Measurements from ENCODE around the gene STAG3. TPM values are rescaled to one million over a fixed set of nuclear protein-coding genes. Genes with fewer than 3 reads are reported as not detected.

STAG3 gene
- polyA plus RNA-seq, 3 donors, result 0.39 TPM; not detected in 1

- Histone ChIP-seq H3K36me3 (replicated peaks in 1 of 2; ENCODE audit: control insufficient read depth in 1 of 2, insufficient read depth in 2 of 2, low read length in 2 of 2) (no peaks in the 10 kb centered on the region), H3K79me2 (ENCODE audit: insufficient read depth, low read length) (no peaks in the 10 kb centered on the region), H3K9me3 (replicated peaks in 1 of 2; ENCODE audit: control insufficient read depth in 1 of 2, insufficient read depth in 1 of 2, low read length in 2 of 2) (peaks cover 0 to 6% of the 10 kb centered on the region in 2 donors), H3K27me3 (ENCODE audit: control insufficient read depth in 2 of 2, insufficient read depth in 2 of 2, low read length in 2 of 2) (peaks cover 30 to 57% of the 10 kb centered on the region in 2 donors), H3K4me2 (replicated peaks; ENCODE audit: extremely low read depth, low read length, poor library complexity, severe bottlenecking) (no peak overlapping the region), H3K27ac (ENCODE audit: low read depth in 1 of 2, low read length in 2 of 2) (no peak overlapping the region), H3K4me1 (ENCODE audit: control insufficient read depth in 1 of 2, insufficient read depth in 2 of 2, low read length in 2 of 2) (peaks cover 32 to 36% of the 10 kb centered on the region in 2 donors), H3K9ac (ENCODE audit: insufficient read depth, low read length, poor library complexity, severe bottlenecking) (no peak overlapping the region), H3K4me3 (replicated peaks in 1 of 3; ENCODE audit: low read depth in 2 of 3, low read length in 3 of 3) (no peak overlapping the region), H2AFZ (ENCODE audit: insufficient read depth, low read depth, low read length, poor library complexity, severe bottlenecking) (peak overlapping the region; percentile 41), H4K20me1 (ENCODE audit: insufficient read depth, low read length) (no peaks in the 10 kb centered on the region)
- H3K36me3 Mint-ChIP-seq, result peaks cover 4 to 14% of the 10 kb centered on the region in 2 donors
- H3K4me3 Mint-ChIP-seq, result peak overlapping the region in 1 of 2 donors; percentile 94
- peak overlapping the region in 2 of 7 donors; percentile 48 to 54 for H3K27ac Mint-ChIP-seq
- intact Hi-C loops (cut with micrococcal nuclease), result no loop called here
- peaks cover 37% of the 10 kb centered on the region for H3K4me1 Mint-ChIP-seq
- TF ChIP-seq CTCF (IDR thresholded peaks at IDR 0.05), result no peak
- H3K27me3 Mint-ChIP-seq (ENCODE audit: low read depth in 3 of 3), result peaks cover 59 to 84% (median 67%) of the 10 kb centered on the region in 3 donors
- H3K9me3 Mint-ChIP-seq, result peaks cover 0 to 20% (median 9%) of the 10 kb centered on the region in 7 donors
- 68% methylated on average over 13 of the region's 16 CpGs for WGBS (ENCODE audit: insufficient coverage)
- DNase-seq, result no peak
These were observed 11.3 kb upstream of the STAG3 start for GRCh38 chr7:100166317-100166940.

- no peak overlapping the region for H3K27ac ChIP-seq (ENCODE audit: low read depth in 1 of 2, low read length in 2 of 2)
- H3K4me1 Mint-ChIP-seq, result peaks cover 41% of the 10 kb centered on the region
- H3K79me2 ChIP-seq (ENCODE audit: insufficient read depth, low read length), result no peaks in the 10 kb centered on the region
- DNase-seq, result no peak
- peak overlapping the region; percentile 31 to 94 for H3K4me3 Mint-ChIP-seq
- peaks cover 64 to 86% (median 68%) of the 10 kb centered on the region in 3 donors for H3K27me3 Mint-ChIP-seq (ENCODE audit: low read depth in 3 of 3)
- peak overlapping the region; percentile 41 for H2AFZ ChIP-seq (ENCODE audit: insufficient read depth, low read depth, low read length, poor library complexity, severe bottlenecking)
- 4% methylated on average over 7 of the region's 14 CpGs for WGBS (ENCODE audit: insufficient coverage)
- H3K36me3 Mint-ChIP-seq, result peaks cover 4 to 16% of the 10 kb centered on the region in 2 donors
- peaks cover 36 to 63% of the 10 kb centered on the region in 2 donors for H3K27me3 ChIP-seq (ENCODE audit: control insufficient read depth in 2 of 2, insufficient read depth in 2 of 2, low read length in 2 of 2)
- H4K20me1 ChIP-seq (ENCODE audit: insufficient read depth, low read length), result no peaks in the 10 kb centered on the region
- no peaks in the 10 kb centered on the region for H3K36me3 ChIP-seq (replicated peaks in 1 of 2; ENCODE audit: control insufficient read depth in 1 of 2, insufficient read depth in 2 of 2, low read length in 2 of 2)
- H3K9me3 Mint-ChIP-seq, result peaks cover 0 to 22% (median 9%) of the 10 kb centered on the region in 7 donors
- TF ChIP-seq CTCF (IDR thresholded peaks at IDR 0.05), result no peak
- H3K27ac Mint-ChIP-seq, result peak overlapping the region in 2 of 7 donors; percentile 18 to 65
- H3K4me1 ChIP-seq (ENCODE audit: control insufficient read depth in 1 of 2, insufficient read depth in 2 of 2, low read length in 2 of 2), result peaks cover 36 to 42% of the 10 kb centered on the region in 2 donors
- no peak overlapping the region for H3K9ac ChIP-seq (ENCODE audit: insufficient read depth, low read length, poor library complexity, severe bottlenecking)
- intact Hi-C loops (cut with micrococcal nuclease), result no loop called here
- peak overlapping the region in 1 of 3 experiments; percentile 68 for H3K4me3 ChIP-seq (replicated peaks in 1 of 3; ENCODE audit: low read depth in 2 of 3, low read length in 3 of 3)
- H3K9me3 ChIP-seq (replicated peaks in 1 of 2; ENCODE audit: control insufficient read depth in 1 of 2, insufficient read depth in 1 of 2, low read length in 2 of 2), result peaks cover 0 to 11% of the 10 kb centered on the region in 2 donors
- peak overlapping the region; percentile 70 for H3K4me2 ChIP-seq (replicated peaks; ENCODE audit: extremely low read depth, low read length, poor library complexity, severe bottlenecking)
These were observed 10.5 kb upstream of the STAG3 start for GRCh38 chr7:100166970-100167911.
